Endothelial cell of umbilical vein (primary cell): ENCODE data around the gene C15orf39. TPM values are rescaled to one million over a fixed set of nuclear protein-coding genes. Genes with fewer than 3 reads are reported as not detected.

Source experiments
- BruUV-seq: library from RNA; stranded (reverse); fragments of 400-500 nt; replicated peaks from 2 replicates; lab custom pipeline; 2021; lab: Mats Ljungman, UMichigan
- CTCF ChIA-PET: fragments of 300-600, 350-600 bp; sonication (Branson Sonifier 250); formaldehyde crosslinking; loops from one replicate; lab custom pipeline; 2021; ENCODE audit warnings: antibody characterized with exemption, inconsistent platforms; lab: Charles Lee
- POLR2A ChIA-PET: fragments of 300-600, 350-600 bp; sonication (Branson Sonifier 250); formaldehyde crosslinking; loops from one replicate; lab custom pipeline; 2021; ENCODE audit warnings: antibody characterized with exemption, inconsistent platforms; lab: Charles Lee
- DNase-seq: peaks from one replicate; pipeline ENCODE4 v3.0.0-alpha.2; 2011; ENCODE audit warnings: low read depth, low spot score
- FAIRE-seq: peaks from 2 replicates; lab custom pipeline; 2011; peaks lifted over from hg19 to GRCh38; lab: Jason Lieb, UNC
- H2AFZ ChIP-seq: 2 replicates; pipeline ENCODE4 v1.6.0; 2012; ENCODE audit warnings: low read depth, low read length, control low read depth, inconsistent platforms
- H3K27ac ChIP-seq: 2 replicates; pipeline ENCODE4 v1.5.1; 2011; ENCODE audit warnings: low read depth, mild to moderate bottlenecking, control low read depth, low read length, moderate library complexity; ENCODE audit not compliant: insufficient read depth
- H3K27me3 ChIP-seq, 2 experiments: 2 replicates each; pipeline versions ENCODE4 v1.6.0 to v1.6.1; 2011; ENCODE audit warnings: low read length in 2 of 2, mixed read lengths in 1 of 2; ENCODE audit not compliant: control insufficient read depth in 2 of 2, insufficient read depth in 2 of 2
- H3K36me3 ChIP-seq, 2 experiments: 2 replicates in 1 of 2; 3 replicates in 1 of 2; pipeline ENCODE4 v1.5.1; 2011; ENCODE audit warnings: low read length in 2 of 2, mild to moderate bottlenecking in 1 of 2, moderate library complexity in 1 of 2; ENCODE audit not compliant: control insufficient read depth in 2 of 2, insufficient read depth in 2 of 2; ENCODE audit errors: extremely low read depth in 1 of 2
- H3K4me1 ChIP-seq: 3 replicates; pipeline ENCODE4 v1.5.1; 2011; ENCODE audit warnings: mild to moderate bottlenecking, low read length; ENCODE audit not compliant: control insufficient read depth, insufficient read depth; ENCODE audit errors: extremely low read depth
- H3K4me2 ChIP-seq: 2 replicates; pipeline ENCODE4 v1.6.1; 2011; ENCODE audit warnings: low read length, control low read depth, mixed read lengths; ENCODE audit not compliant: insufficient read depth
- H3K4me3 ChIP-seq, 3 experiments: fragments of 200-600 bp in 1 of 3; sonication (generic), shearing (Covaris generic) in 1 of 3; replicated peaks in 1 of 3; 2 replicates each; pipeline ENCODE4 v1.5.1; 2011 to 2016; ENCODE audit warnings: control low read depth in 3 of 3, low read length in 3 of 3, mild to moderate bottlenecking in 2 of 3, inconsistent platforms in 1 of 3, low read depth in 1 of 3, moderate library complexity in 1 of 3; ENCODE audit not compliant: insufficient read depth in 1 of 3
- H3K79me2 ChIP-seq: 2 replicates; pipeline ENCODE4 v1.6.0; 2012; ENCODE audit warnings: low read length, inconsistent platforms; ENCODE audit not compliant: control insufficient read depth, insufficient read depth
- H3K9ac ChIP-seq: replicated peaks from 2 replicates; pipeline ENCODE3; 2011; ENCODE audit warnings: low read length, control low read depth; ENCODE audit not compliant: insufficient read depth; ENCODE audit errors: extremely low read depth
- H3K9me1 ChIP-seq: replicated peaks from 3 replicates; pipeline ENCODE4 v1.6.0; 2011; ENCODE audit warnings: mild to moderate bottlenecking, low read length; ENCODE audit not compliant: control insufficient read depth, insufficient read depth; ENCODE audit errors: extremely low read depth
- H3K9me3 ChIP-seq: replicated peaks from 2 replicates; pipeline ENCODE4 v1.5.1; 2012; ENCODE audit warnings: low read length, inconsistent platforms; ENCODE audit not compliant: control insufficient read depth, insufficient read depth
- H4K20me1 ChIP-seq: replicated peaks from 2 replicates; pipeline ENCODE3; 2011; ENCODE audit warnings: mild to moderate bottlenecking, low read length; ENCODE audit not compliant: control insufficient read depth, insufficient read depth; ENCODE audit errors: extremely low read depth
- EZH2 ChIP-seq: IDR thresholded peaks from 2 replicates; pipeline ENCODE4 v1.6.1; 2012; ENCODE audit warnings: borderline replicate concordance, low read depth, mild to moderate bottlenecking, moderate library complexity, low read length, inconsistent platforms; ENCODE audit not compliant: severe bottlenecking
- JUN ChIP-seq: IDR thresholded peaks from 2 replicates; pipeline ENCODE4 v1.6.1; 2011; ENCODE audit warnings: borderline replicate concordance, low read depth; ENCODE audit not compliant: insufficient read length, insufficient read depth
- MYC ChIP-seq: IDR thresholded peaks from one replicate; pipeline ENCODE4 v1.6.1; 2011; ENCODE audit warnings: mild to moderate bottlenecking, low read depth, low read length
- POLR2A ChIP-seq: IDR thresholded peaks from 2 replicates; pipeline ENCODE4 v1.6.1; 2012; ENCODE audit warnings: low read depth, mild to moderate bottlenecking, control low read depth, low read length
- POLR2AphosphoS5 ChIP-seq: IDR thresholded peaks from 2 replicates; pipeline ENCODE4 v1.6.1; 2012; ENCODE audit warnings: low read depth, mild to moderate bottlenecking, control low read depth, low read length, moderate library complexity; ENCODE audit not compliant: insufficient read depth
- dilution Hi-C: fragments of 300-500 bp; cut with MboI; formaldehyde crosslinking; loops from one replicate; pipeline ENCODE4 v1.15.0; 2019; ENCODE audit warnings: low sequenced_read_pairs; ENCODE audit not compliant: extremely low pct_ligation_motif_present
- intact Hi-C: fragments of 100-400 bp; cut with micrococcal nuclease; formaldehyde crosslinking; loops from one replicate; pipeline ENCODE4 v1.10.0; 2022
- polyA plus RNA-seq, 4 experiments: library from polyadenylated mRNA; depleted of rRNA in 3 of 4; stranded (reverse) in 3 of 4; unstranded in 1 of 4; fragments of >200 nt; gene quantifications; 2 replicates each; pipeline versions ENCODE4 v1.2.1 to v1.2.3, GENCODE V29; 2011 to 2012; ENCODE audit warnings: missing spikeins in 1 of 4
- total RNA-seq: library from RNA; stranded (reverse); gene quantifications from 2 replicates; pipeline ENCODE4 v1.2.3, GENCODE V29; 2021
- TF ChIP-seq, protein P1 (sequence below), 2 donors: IDR thresholded peaks; 1 replicate in 1 of 2; 2 replicates in 1 of 2; pipeline ENCODE4 v1.5.1; 2011; ENCODE audit warnings: low read length in 2 of 2, mild to moderate bottlenecking in 2 of 2, moderate library complexity in 2 of 2, control low read depth in 1 of 2, inconsistent platforms in 1 of 2, low read depth in 1 of 2; ENCODE audit not compliant: insufficient read depth in 1 of 2; ENCODE audit errors: extremely low read depth in 1 of 2

C15orf39 gene
- total and polyA plus RNA-seq, 2 donors (not counting 3 experiments of a cell fraction or from before 2014, with no cell fraction given) = 14.8 to 36.1 TPM

DNA sequence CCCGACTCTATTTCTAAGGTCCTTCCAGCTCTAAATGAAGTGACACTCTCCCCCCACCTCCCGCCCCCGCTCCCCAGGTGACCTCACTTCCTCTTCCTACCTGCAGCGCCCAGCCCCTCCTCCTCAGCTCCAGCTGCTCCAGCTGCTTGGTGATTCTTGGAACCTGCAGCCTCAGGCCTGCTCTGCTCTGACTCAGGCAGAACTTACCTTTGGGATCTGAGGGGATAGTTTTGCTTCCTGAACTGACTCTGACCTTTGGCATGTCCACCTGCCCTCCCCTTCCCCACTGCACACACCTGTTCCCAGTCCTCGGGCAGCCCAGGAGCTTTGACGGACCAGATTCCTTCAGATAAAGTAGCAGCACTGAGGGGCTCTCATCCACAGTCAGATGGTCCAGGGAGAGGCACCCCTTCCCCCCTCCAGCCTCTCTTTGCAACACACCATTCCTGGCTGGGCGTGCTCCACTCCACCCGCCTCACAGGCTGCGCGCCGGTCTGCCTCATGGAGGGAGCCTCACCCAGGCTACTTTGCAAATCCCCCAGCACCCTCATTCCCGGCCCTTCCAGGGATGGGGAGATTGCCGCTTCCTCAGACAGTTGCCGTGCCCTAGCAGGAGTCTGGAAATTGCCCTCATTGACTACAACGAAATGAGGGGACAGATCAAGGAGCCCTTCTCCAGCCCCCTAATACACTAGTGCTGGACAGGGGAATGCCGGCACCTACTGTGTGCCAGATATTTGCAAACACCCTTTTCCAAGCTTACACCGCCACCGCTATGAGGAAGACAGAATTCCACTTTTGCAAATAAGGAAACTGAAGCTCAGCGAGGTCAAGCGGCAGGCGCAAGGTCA lies 692 bp upstream of the C15orf39 start:
- Histone ChIP-seq H2AFZ (peak overlapping the region; percentile 65), H3K9me1 (no peaks in the 10 kb centered on the region), H3K79me2 (peaks cover 43% of the 10 kb centered on the region), H4K20me1 (peaks cover 4% of the 10 kb centered on the region), H3K27ac (no peak overlapping the region), H3K36me3 (peaks cover 0 to 5% of the 10 kb centered on the region in 2 experiments), H3K9me3 (no peaks in the 10 kb centered on the region), H3K27me3 (no peaks in the 10 kb centered on the region), H3K4me3 (peak overlapping the region in 2 of 3 experiments; percentile 20 to 98), H3K4me1 (peaks cover 27% of the 10 kb centered on the region), H3K9ac (peak overlapping the region; percentile 25), H3K4me2 (peak overlapping the region; percentile 42)
- DNase-seq (peak; percentile 66), FAIRE-seq (peak; percentile 80)
- intact Hi-C loops (loop anchor here (1.0 to 10.0 kb wide), 2 partner anchors 96 to 426 kb away; no protein-coding TSS in a partner anchor), dilution Hi-C loops (no loop called here)
- ChIA-PET CTCF (interaction anchor here (0.7 to 3.8 kb wide), 25 partner anchors 10 to 206 kb away, joined by 3 to 122 read pairs (median 5); partner anchors contain the start of genes PPCDC and SCAMP5), POLR2A (interaction anchor here (0.5 to 1.8 kb wide), 10 partner anchors 26 to 563 kb away, joined by 3 to 20 read pairs (median 4); partner anchors contain the start of gene PPCDC)
- no TSS peak for BruUV-seq
- TF ChIP-seq POLR2AphosphoS5 (no peak), MYC (no peak), POLR2A (no peak), JUN (no peak), EZH2 (no peak)
- TF ChIP-seq, protein P1, sequence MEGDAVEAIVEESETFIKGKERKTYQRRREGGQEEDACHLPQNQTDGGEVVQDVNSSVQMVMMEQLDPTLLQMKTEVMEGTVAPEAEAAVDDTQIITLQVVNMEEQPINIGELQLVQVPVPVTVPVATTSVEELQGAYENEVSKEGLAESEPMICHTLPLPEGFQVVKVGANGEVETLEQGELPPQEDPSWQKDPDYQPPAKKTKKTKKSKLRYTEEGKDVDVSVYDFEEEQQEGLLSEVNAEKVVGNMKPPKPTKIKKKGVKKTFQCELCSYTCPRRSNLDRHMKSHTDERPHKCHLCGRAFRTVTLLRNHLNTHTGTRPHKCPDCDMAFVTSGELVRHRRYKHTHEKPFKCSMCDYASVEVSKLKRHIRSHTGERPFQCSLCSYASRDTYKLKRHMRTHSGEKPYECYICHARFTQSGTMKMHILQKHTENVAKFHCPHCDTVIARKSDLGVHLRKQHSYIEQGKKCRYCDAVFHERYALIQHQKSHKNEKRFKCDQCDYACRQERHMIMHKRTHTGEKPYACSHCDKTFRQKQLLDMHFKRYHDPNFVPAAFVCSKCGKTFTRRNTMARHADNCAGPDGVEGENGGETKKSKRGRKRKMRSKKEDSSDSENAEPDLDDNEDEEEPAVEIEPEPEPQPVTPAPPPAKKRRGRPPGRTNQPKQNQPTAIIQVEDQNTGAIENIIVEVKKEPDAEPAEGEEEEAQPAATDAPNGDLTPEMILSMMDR (IDR thresholded peaks at IDR 0.05; ENCODE audit: extremely low read depth in 1 of 2, insufficient read depth in 1 of 2, low read depth in 1 of 2, low read length in 2 of 2) = no peak
